RCC 7860 (cell line): ENCODE measurements around the gene PTPRN2.

ENCODE experiments used
- DNase-seq: peaks from one replicate; pipeline ENCODE4 v3.0.0-alpha.2; 2015; ENCODE audit warnings: low spot score
- FAIRE-seq: peaks from 2 replicates; lab custom pipeline; 2012; peaks lifted over from hg19 to GRCh38; lab: Jason Lieb, UNC

The PTPRN2 gene

GRCh38 chr7:157558516-157558874 is 1029.1 kb downstream of the PTPRN2 start:
- no peak for DNase-seq
- FAIRE-seq, result no peak

DNA sequence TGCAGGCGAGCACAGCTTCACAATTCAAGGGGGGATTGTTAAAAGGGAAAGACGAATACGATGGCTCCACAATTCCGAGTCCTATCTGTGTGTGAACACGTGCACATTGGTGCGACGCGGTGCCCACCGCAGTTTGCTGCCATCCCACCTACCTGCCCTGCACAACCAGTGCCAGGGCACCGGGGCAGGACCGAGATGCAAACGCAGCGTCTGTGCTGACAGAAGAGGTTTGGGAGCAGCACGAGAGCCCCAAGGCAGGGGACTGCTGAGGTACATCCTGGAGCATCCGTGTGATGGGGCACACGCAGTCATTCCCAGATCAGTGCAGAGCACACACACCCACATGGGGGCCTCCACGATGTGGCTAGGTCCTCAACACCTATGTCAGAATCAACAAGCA is 1029.6 kb downstream of the PTPRN2 start:
- FAIRE-seq, result no peak
- DNase-seq, result no peak

GRCh38 chr7:157557263-157557662 is 1030.4 kb downstream of the PTPRN2 start:
- FAIRE-seq (no peak), DNase-seq (no peak)

DNA sequence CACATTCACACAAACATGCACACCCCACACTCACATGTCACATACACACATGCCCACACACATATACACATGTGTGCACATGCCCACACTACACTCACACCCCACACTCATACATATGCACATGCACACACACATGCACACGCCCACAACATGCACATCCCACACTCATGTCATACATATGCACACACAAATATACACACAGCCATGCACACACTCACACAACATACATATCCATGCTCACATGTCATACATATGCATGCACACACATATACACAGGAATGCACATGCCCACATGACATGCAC is 1031.0 kb downstream of the PTPRN2 start:
- DNase-seq (no peak), FAIRE-seq (no peak)

- FAIRE-seq (no peak), DNase-seq (no peak)
Measured at GRCh38 chr7:157555944-157556641, 1031.5 kb downstream of the PTPRN2 start.

DNA sequence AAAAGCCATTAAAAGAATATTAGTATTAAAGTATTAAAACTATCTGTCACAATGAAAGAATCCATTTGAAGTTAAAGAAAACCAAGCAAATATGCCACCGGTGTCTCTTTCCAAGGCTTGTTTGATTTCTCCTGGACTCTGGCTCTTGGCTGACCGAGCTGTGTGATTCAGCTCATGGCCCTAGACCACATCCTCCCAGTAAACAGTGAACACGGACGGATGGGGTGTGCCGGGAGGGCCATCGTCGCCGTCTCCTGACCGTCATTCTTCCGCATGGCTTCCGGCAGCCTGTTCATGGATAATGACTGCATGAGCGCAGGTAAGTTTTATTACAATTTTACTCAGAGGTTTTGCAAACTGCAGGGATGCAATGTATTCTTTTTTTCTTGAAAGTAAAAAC is 1032.3 kb downstream of the PTPRN2 start:
- DNase-seq (peak; percentile 55), FAIRE-seq (peak; percentile 84)

DNA sequence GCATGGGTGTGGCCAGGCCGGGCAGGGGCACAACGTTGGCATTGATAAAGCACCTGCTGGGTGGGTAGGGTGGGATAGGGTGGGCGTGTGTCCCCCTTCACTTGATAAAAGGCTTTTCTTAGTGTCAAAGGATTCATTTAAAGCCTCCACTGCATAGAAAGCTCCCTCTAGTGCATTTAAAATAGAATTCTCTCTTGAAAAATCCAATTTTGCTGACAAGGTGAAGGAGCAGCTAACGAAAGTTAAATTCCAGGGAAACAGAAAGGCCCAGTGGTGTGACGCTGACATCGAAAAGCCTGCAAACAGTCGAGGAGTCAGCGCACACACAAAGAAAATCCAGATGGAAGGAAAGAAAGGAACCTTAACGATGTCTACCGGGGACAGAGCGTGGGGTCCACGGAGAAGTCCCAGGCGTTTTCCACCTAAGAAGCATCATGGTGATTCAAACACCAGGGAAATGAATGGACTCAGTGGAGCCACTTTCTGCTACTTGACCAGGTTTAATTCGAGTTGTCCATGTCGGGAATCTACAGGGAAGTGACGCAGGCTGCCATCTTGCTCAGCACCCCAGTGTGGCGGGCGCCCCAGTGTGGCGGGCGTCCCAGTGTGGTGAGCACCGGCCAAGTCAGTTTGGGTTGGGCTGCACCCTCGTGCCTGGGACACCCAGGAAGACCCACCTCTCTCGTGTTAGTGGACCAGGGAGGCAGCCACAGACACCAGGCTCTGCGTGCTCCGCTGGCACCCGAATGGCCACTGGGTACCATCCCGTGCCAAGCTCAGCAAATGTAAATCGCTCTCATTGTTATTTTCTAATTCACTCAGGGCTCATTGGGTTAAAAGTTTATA is 1033.0 kb downstream of the PTPRN2 start:
- DNase-seq (no peak), FAIRE-seq (no peak)

DNA sequence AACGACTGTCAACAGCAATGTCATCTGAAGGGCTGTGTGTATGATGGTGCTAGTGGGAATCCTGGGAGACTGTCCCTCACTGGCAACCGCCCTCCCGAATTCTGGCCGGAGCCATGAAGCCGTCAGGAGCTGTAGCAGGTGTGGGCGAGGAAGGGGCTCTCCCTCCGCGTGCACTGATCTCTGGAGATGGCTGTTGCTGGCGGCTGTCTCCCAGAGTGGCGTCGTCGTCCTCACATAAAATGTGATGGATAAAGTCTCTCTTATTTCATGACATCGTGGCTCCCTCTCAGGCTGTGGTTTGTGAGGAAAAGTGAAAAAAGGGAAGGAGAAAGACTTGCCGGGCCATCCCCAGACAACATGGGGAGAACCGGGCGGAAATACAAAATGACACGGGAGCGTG is 1034.4 kb downstream of the PTPRN2 start:
- FAIRE-seq, result no peak
- no peak for DNase-seq

DNA sequence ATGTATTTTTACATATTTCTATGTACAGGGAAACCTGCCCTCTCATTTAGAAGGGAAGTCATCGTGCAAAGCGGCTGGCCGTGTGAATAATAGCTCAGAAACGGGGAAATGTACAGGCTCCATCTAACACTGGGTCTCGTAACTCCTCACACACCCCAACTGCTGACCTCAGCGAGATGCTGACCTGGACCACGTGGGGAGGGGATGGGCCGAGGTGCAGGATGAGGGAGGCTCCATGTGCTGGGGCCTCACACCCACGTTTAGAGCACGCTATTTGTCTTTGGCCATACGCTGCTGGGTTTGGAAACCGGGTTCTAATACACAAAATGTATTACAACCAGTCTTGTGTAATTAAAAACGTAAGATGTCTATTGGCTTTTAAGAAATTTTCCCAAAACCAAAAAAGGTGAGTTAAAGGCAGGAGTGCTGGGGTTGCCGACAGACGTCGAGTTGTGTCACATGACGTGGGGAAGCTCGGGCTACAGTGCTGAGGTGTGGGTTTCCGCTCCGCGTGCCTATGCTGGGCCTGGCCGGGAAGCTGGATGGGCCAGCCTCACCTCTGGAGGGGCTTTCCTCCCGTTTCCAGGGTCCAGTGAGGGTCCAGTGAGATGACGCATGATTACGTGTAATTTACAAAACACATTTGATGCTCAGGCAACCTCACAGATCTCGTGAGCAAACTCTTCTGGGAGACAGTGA is 1035.2 kb downstream of the PTPRN2 start:
- DNase-seq, result no peak
- no peak for FAIRE-seq

DNA sequence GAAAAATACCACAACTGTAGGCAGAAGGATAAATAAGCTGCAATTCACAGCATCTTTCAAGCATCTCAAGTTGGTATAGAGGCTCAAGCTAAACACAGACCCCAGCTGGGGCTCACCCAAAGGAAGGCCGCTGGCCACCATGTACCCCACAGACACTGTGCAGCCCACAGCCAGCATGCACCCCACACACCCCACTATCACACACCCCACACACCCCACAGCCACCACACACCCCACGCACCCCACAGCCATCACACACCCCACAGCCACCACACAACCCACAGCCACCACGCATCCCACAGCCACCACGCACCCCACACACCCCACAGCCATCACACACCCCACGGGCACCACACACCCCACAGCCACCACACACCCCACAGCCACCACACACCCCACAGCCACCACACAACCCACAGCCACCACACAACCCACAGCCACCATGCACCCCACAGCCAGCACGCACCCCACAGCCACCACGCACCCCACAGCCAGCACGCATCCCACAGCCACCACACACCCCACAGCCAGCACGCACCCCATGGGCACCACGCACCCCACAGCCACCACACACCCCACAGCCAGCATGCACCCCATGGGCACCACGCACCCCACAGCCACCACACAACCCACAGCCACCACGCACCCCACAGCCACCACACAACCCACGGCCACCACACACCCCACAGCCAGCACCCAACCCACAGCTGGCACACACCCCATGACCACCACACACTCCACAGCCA is 1036.1 kb downstream of the PTPRN2 start:
- FAIRE-seq (no peak), DNase-seq (no peak)

- FAIRE-seq (no peak), DNase-seq (no peak)
Measured at GRCh38 chr7:157550300-157551275, 1037.0 kb downstream of the PTPRN2 start.

- FAIRE-seq (no peak), DNase-seq (no peak)
Measured at GRCh38 chr7:157549612-157550299, 1037.9 kb downstream of the PTPRN2 start.

DNA sequence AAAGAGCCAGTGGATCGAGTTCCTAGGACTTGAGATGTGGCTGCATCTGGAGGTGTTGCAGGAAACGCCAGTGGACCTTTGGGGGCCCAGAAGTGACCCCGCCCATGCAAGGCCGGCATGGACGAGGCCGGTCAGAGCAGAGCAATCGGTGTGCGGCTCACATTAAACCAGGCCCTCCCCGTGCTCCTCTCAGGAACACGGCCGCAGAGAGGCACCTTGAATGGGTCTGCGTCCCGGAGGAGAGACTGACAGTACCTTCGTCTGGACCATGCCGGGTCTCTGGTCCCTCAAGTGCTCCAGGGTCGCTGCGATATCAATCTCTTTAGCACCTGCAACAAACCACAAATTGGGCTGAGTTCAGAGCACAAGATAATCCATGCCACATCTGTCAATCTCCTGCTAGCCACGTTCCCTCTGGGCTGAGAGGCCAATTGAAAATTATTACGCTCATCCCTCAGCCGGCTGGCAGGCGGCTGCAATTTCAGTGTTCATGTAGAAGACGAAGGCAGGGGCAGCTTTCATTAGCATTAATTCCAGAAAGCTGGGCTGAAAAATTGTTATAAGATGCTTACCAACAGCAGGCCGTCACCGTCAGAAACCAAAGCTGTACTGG is 1038.8 kb downstream of the PTPRN2 start:
- DNase-seq, result no peak
- no peak for FAIRE-seq

- DNase-seq (no peak), FAIRE-seq (no peak)
Measured at GRCh38 chr7:157547611-157548010, 1040.0 kb downstream of the PTPRN2 start.

GRCh38 chr7:157547102-157547501 is 1040.5 kb downstream of the PTPRN2 start:
- DNase-seq (no peak), FAIRE-seq (no peak)

- no peak for DNase-seq
- no peak for FAIRE-seq
Measured at GRCh38 chr7:157545681-157546060, 1042.0 kb downstream of the PTPRN2 start.

DNA sequence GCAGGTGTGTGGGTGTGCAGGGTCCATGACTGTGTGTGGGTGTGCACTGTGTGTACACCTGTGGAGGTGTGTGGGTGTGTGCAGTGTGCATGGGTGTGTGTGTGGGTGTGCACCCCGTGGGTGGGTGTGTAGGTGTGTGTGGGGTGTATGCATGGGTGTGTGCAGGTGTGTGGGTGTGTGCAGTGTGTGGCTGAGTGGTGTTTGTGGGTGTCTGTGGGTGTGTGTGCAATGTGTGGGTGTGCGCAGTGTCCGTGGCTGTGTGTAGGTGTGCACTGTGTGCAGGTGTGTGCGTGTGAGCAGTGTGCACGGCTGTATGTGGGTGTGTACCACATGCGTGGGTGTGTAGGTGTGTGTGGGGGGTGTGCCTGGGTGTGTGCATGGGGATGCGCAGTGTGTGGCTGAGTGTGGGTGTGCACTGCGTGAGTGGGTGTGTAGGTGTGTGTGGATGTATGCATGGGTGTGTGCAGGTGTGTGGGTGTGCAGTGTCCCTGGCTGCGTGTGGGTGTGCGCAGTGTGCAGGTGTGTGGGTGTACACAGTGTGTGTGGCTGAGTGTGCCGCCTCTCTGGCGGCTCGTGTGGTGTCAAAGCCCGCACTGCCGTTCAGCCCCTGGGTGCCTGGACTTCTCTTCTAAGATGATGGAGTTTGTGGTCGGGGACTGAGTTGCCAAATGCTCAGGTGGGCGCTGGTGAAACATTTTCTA is 1042.5 kb downstream of the PTPRN2 start:
- DNase-seq, result no peak
- no peak for FAIRE-seq

DNA sequence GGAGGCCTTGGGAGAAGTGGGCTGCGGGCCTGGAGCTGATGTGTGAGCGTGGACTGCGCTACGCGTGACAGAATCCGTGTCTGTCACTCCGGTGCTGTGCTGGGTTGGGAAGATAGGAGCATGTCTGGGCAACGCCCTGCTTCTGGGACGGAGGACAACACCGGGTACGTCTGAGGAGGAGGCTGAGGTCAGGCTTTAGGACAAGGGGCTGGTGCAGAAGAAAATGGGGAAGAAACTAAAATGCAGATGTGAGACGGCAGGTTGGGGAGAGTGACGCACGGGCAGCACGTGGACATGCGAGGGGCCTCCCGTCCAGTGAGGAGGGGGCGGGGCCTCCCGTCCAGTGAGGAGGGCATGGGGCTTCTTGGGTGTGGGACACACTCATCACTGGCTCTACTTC is 1043.4 kb downstream of the PTPRN2 start:
- DNase-seq (no peak), FAIRE-seq (no peak)

- DNase-seq (no peak), FAIRE-seq (no peak)
Measured at GRCh38 chr7:157543791-157544190, 1043.8 kb downstream of the PTPRN2 start.
